ENCODE results near the gene LTBP3.
A peak's percentile ranks its signal among the peaks of the same experiment; 100 is the strongest.

Gene LTBP3

GRCh38 chr11:65553301-65554001, 4.7 kb downstream of the LTBP3 start:
- DNase-seq: peak; percentile 88

- DNase-seq: no peak
Measured at GRCh38 chr11:65552388-65552951, 5.7 kb downstream of the LTBP3 start.

- DNase-seq: peak; percentile 73
Measured at GRCh38 chr11:65551572-65552387, 6.4 kb downstream of the LTBP3 start.

GRCh38 chr11:65549096-65549495, 9.1 kb downstream of the LTBP3 start:
- DNase-seq: no peak

GRCh38 chr11:65548395-65548794, 9.8 kb downstream of the LTBP3 start:
- no peak for DNase-seq

DNA sequence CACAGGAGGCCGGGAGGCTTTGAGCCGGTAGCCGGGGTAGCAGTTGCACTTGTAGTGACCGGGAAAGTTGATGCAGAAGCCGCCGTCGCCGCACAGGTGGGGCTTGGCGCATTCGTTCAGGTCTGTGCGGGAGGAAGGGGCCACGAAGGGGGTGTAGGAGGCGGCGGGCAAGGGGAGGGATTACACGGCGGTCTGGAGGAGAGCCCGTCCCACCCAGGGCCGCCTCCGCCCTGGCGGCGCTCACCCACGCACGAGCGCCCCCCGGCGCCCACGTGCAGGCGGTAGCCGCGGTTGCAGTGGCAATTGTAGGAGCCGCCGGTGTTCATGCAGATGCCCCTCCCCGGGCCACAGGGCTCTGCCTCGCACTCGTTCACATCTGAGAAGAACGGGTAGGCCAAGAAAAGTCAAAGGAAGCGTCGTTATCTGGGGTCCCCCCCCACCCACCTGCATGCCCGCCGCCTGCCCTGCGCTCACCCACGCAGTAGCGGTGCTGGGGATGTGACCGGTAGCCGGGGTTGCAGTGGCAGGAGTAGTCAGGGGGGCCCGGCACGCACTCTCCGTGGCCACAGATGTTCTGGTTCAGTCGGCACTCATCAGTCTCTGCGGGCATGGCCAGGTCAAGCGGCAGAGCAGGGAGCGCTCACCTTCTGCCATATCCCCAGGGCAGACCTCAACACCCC, 10.6 kb downstream of the LTBP3 start:
- peak; percentile 68 for DNase-seq

DNA sequence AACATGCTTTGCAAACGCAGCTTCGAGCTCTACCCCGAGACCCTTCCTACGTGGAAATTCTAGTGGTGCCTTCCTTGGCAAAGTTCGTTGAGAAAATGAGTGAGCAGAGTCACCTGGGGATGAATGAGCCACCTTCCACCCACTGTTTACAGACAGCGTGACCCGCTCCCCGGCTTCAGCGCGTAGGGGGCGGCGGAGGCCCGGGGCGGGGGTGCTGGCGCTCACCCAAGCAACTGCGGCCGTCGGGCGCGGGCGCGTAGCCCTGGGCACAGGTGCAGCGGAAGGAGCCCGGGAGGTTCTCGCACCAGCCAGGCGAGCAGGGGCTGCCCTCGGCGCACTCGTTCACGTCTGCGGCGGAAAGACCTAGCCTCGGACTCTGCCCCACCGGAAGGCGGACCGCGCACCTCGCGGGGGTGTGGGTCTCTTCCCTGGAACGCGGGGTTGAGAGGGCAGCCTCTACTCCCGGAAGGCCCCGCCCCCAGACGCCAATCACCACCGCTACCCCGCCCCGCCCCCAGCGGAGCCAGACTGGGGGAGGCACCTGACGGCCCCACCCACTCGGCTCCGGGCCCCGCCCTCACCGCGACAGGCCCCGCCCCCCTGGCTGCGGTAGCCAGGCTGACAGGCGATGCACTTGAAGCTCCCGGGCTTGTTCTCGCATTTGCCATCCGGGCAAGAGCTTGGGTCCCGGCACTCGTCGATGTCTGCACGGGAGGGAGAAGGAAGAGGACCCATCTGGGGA, 11.8 kb downstream of the LTBP3 start:
- DNase-seq: peak; percentile 98

- no peak for DNase-seq
Measured at GRCh38 chr11:65545853-65546216, 12.3 kb downstream of the LTBP3 start.

DNA sequence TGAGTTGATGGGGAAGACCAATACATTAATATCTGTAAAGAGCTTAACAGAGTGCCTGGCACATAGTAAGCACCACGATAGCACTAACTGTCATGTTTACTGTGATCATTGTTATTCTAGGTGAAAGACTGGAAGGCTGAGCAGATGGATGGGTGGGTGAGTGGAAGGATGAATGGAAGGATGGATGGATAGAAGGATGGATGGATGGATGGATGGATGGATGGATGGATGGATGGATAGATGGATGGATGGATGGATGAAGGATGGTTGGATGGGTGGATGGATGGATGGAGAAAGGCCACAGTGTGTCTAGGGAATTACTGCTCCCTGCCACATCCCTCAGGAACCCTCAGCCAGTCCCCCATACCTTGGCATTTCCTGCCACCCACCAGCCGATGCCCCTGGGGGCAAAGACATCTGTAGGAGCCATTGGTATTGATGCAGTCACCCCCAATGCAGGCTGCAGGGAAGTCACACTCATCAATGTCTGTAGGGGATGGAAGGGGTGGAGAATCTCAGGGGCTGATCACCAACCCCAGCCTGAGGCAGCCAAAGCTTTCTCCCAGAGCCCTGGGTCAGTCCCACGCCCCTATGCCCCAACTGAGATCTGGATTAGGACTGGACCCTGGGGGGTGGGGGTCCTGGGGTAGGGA, 15.3 kb downstream of the LTBP3 start:
- DNase-seq: no peak

GRCh38 chr11:65541093-65541982, 16.8 kb downstream of the LTBP3 start:
- no peak for DNase-seq

GRCh38 chr11:65540290-65541092, 17.7 kb downstream of the LTBP3 start:
- peak; percentile 92 for DNase-seq

DNA sequence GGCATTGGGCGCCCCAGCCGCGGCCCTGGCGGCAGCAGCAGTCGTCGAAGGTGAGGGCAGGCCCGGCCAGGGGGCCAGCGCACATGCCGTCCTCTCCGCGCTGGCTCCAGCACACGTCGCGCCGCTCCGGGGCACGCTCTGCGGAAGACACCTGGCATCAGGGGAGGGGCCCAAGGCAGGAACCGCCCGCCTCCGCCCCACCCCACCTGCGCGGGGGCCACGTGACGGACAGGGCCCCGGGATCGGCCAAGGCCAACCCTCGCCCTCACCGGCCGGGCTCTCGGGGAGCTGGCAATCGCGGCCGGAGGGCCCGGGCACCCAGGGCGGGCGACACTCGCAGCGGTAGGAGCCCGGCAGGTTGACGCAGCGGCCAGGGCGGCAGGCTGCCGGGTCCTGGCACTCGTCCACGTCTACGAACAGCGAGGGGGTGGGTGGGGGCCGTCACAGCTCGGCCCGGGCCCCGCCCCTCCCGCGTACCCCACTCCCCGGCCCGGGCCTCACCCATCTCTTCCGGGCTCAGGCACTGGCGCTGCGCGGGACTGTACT, 18.3 kb downstream of the LTBP3 start:
- no peak for DNase-seq

DNA sequence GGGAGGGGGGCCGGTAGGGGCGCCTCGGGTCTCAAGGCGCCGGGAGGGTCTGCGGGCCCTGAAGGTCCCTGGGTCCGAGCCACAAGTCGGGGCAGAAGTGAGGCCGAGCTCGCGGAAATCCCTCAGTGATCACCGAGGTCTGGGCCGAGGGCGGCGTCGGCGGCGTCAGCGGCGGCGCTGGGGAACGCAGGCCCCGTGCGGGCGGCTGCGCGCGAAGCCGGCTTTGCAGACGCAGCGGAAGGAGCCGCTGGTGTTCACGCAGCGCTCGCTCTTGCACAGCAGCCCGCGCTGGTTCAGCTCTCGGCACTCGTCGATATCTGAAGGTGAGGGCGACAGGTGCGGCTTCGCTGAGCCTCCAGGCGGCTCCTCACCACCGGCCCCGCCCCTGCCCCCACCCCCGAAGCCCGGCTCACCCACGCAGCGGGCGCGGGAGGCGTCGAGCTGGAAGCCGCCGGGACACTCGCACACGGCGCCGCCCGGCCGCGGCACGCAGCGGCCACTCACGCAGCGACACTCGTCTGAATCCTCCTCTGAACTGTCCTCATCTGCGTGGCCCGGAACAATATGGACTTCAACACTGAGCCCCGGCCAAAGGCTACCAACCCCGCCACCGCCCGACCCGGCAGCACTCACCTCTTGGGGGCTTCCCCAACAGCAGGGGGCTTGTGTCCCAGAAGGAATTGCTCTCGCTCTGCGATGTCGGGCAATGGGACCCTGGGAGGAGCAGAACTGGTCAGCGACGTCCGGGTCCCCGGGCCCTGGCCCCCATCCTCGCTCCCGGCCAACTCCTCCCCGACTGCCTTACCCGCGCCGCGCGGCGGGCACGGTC, 19.0 kb downstream of the LTBP3 start:
- DNase-seq: no peak

DNA sequence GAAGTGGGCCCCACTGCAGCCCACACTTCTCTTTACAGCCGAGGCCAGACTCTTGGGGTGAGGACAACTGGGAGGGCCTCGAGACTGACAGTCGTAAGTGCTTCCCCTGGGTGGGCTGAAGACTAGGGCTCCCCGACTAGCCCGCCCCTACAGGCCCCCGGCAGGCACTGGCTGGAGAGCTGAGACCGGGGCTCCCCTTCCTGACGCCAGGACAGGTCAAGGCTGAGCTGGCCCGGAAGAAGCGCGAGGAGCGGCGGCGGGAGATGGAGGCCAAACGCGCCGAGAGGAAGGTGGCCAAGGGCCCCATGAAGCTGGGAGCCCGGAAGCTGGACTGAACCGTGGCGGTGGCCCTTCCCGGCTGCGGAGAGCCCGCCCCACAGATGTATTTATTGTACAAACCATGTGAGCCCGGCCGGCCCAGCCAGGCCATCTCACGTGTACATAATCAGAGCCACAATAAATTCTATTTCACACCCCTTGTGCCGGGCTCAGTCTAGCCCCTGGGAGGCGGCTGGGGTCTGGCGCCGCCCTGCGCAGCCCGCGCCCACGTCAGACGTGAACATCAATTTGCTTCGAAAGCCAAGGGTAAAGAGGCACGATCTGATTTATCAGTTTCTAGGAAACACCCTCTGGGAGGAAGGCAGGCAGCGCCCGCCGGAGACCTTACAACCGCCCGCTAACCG, 19.8 kb downstream of the LTBP3 start:
- no peak for DNase-seq

DNA sequence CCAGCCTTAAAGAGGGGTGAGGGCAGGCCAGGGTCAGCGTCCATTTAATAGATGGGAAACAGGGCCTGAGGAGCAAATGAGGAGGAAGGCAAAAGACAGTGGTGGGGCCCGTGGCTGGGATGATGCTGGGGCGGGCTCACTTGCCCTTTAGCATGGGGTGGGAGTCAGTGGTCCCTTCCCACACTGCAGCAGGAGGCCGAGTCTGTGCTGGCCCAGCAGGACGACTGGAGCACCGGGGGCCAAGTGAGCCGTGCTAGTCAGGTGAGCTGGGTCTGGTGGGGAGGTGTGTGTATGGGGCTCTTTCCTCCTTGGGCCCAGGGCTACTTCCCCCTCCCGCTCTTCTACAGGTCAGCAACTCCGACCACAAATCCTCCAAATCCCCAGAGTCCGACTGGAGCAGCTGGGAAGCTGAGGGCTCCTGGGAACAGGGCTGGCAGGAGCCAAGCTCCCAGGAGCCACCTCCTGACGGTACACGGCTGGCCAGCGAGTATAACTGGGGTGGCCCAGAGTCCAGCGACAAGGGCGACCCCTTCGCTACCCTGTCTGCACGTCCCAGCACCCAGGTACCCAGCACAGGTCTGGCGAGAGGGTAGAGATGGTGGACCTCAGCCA, 20.4 kb downstream of the LTBP3 start:
- no peak for DNase-seq

GRCh38 chr11:65537296-65537597, 20.9 kb downstream of the LTBP3 start:
- no peak for DNase-seq

DNA sequence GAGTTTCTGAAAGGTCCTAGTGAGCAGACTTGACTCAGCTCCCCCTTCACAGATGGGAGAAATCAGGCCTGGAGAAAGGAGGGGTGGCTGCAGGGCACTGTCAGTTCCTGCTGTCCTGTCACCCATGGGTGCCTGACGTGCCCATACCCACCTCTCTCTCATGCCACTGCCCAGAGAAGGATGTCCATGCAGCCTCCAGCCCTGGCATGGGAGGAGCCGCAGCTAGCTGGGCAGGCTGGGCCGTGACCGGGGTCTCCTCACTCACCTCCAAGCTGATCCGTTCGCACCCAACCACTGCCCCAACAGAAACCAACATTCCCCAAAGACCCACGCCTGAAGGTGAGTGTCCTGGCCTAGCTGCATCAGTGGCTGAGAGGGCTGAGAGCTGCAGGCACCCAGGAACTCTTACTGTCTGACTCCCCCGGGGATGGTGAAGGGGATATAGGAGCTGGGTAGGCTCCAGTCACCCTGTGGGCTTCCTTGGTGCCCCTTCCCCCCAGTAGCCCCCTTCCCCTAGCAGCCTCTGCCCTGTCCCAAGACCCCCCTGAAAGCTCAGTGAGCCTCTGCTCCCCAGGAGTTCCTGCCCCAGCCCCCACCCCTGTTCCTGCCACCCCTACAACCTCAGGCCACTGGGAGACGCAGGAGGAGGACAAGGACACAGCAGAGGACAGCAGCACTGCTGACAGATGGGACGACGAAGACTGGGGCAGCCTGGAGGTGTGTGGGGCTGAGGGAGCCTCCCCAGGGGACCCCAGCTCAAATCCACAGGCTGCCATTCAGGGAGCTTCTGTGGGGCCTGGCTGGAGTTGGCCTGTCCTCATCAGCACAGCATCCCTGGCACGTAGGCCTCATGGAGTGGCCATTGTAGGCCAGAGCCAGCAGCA, 21.5 kb downstream of the LTBP3 start:
- no peak for DNase-seq
